Measurements from ENCODE around the gene PTPRR. TPM values are rescaled to one million over a fixed set of nuclear protein-coding genes. Genes with fewer than 3 reads are reported as not detected.

Gene PTPRR
- total and polyA plus RNA-seq, 4 donors: 0.17 to 1.5 (median 0.61) TPM

- H3K27me3 ChIP-seq (ENCODE audit: control insufficient read depth in 3 of 3, insufficient read depth in 3 of 3, low read length in 2 of 3): no peaks in the 10 kb centered on the region
- no peak overlapping the region for H3K9ac ChIP-seq (ENCODE audit: insufficient read depth in 1 of 2, low read length in 2 of 2)
- H3K4me3 ChIP-seq: no peak overlapping the region
- peaks cover 0 to 29% (median 6%) of the 10 kb centered on the region in 5 donors for H3K4me1 ChIP-seq (ENCODE audit: control insufficient read depth in 5 of 5, insufficient read depth in 5 of 5, low read length in 5 of 5)
- no peaks in the 10 kb centered on the region for H3K9me3 ChIP-seq (ENCODE audit: control insufficient read depth in 4 of 4, insufficient read depth in 3 of 4, low read length in 3 of 4)
- H3K27ac ChIP-seq (ENCODE audit: low read depth in 1 of 2, low read length in 1 of 2): no peak overlapping the region
- no peak for TF ChIP-seq CTCF (IDR thresholded peaks at IDR 0.05; ENCODE audit: control extremely low read depth, extremely low read depth)
- 62 to 81% methylated on average over 2 of the region's 2 CpGs for WGBS, 2 donors
- H3K36me3 ChIP-seq (ENCODE audit: control insufficient read depth in 4 of 4, insufficient read depth in 4 of 4, low read length in 4 of 4): no peaks in the 10 kb centered on the region
- peak in 2 of 3 donors; percentile 35 to 60 for DNase-seq
- ATAC-seq (ENCODE audit: insufficient read depth, low FRiP score): no peak
Observed at GRCh38 chr12:70648831-70649230, 271.7 kb downstream of the PTPRR start.

- H3K4me3 ChIP-seq: no peak overlapping the region
- no peaks in the 10 kb centered on the region for H3K27me3 ChIP-seq (ENCODE audit: control insufficient read depth in 3 of 3, insufficient read depth in 3 of 3, low read length in 2 of 3)
- H3K4me1 ChIP-seq (ENCODE audit: control insufficient read depth in 5 of 5, insufficient read depth in 5 of 5, low read length in 5 of 5): peaks cover 0 to 29% (median 6%) of the 10 kb centered on the region in 5 donors
- H3K36me3 ChIP-seq (ENCODE audit: control insufficient read depth in 4 of 4, insufficient read depth in 4 of 4, low read length in 4 of 4): no peaks in the 10 kb centered on the region
- no peaks in the 10 kb centered on the region for H3K9me3 ChIP-seq (ENCODE audit: control insufficient read depth in 4 of 4, insufficient read depth in 3 of 4, low read length in 3 of 4)
- no peak for DNase-seq
- no peak overlapping the region for H3K27ac ChIP-seq (ENCODE audit: low read depth in 1 of 2, low read length in 1 of 2)
- 74 to 77% methylated on average over 2 of the region's 2 CpGs for WGBS, 2 donors
- H3K9ac ChIP-seq (ENCODE audit: insufficient read depth in 1 of 2, low read length in 2 of 2): no peak overlapping the region
- TF ChIP-seq CTCF (IDR thresholded peaks at IDR 0.05; ENCODE audit: control extremely low read depth, extremely low read depth): no peak
- ATAC-seq (ENCODE audit: insufficient read depth, low FRiP score): no peak
Observed at GRCh38 chr12:70648191-70648590, 272.3 kb downstream of the PTPRR start.

DNA sequence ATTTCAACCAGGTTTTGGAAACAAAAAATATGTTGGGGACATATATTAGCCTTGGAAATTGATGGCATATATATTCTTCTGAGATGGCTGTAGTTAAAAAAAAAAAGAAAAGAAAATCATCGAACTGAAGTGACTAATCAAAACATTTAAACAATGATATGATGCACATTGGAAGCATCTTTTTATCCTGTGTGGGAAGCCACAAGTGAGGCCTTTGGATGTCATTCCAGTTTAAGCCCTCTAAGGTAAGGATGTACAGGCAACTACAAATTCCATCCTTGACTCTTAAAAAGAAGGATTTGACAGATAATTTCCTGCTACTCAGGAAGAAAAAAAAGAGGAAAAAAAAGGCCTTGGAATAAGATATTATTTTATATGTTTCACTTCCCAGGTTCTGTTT is 273.7 kb downstream of the PTPRR start:
- Histone ChIP-seq H3K4me3 (no peak overlapping the region), H3K36me3 (ENCODE audit: control insufficient read depth in 4 of 4, insufficient read depth in 4 of 4, low read length in 4 of 4) (no peaks in the 10 kb centered on the region), H3K4me1 (ENCODE audit: control insufficient read depth in 5 of 5, insufficient read depth in 5 of 5, low read length in 5 of 5) (peaks cover 2 to 29% (median 6%) of the 10 kb centered on the region in 5 donors), H3K27me3 (ENCODE audit: control insufficient read depth in 3 of 3, insufficient read depth in 3 of 3, low read length in 2 of 3) (no peaks in the 10 kb centered on the region), H3K9ac (ENCODE audit: insufficient read depth in 1 of 2, low read length in 2 of 2) (no peak overlapping the region), H3K27ac (ENCODE audit: low read depth in 1 of 2, low read length in 1 of 2) (no peak overlapping the region), H3K9me3 (ENCODE audit: control insufficient read depth in 4 of 4, insufficient read depth in 3 of 4, low read length in 3 of 4) (no peaks in the 10 kb centered on the region)
- ATAC-seq (ENCODE audit: insufficient read depth, low FRiP score) (no peak), DNase-seq (no peak)
- no peak for TF ChIP-seq CTCF (IDR thresholded peaks at IDR 0.05; ENCODE audit: control extremely low read depth, extremely low read depth)
- WGBS, 2 donors: 56 to 66% methylated on average over 1 of the region's 1 CpG

Measured in lung (tissue), 12 donors.